Activated CD4-positive, alpha-beta T cell treated with anti-CD3 and anti-CD28 coated beads, Interleukin-2, amount 10 ng/mL, durations not matched to agents 7 days and 5 days (primary cell): Measurements from ENCODE around the gene ILK. TPM values are rescaled to one million over a fixed set of nuclear protein-coding genes. Genes with fewer than 3 reads are reported as not detected.

Source experiments
- CTCF ChIA-PET: fragments of 350-600 bp; sonication (Branson Sonifier 250); formaldehyde crosslinking; loops from one replicate; lab custom pipeline; 2021; ENCODE audit warnings: antibody characterized with exemption; lab: Charles Lee
- POLR2A ChIA-PET: fragments of 350-600 bp; sonication (Branson Sonifier 250); formaldehyde crosslinking; loops from one replicate; lab custom pipeline; 2021; ENCODE audit warnings: antibody characterized with exemption; lab: Charles Lee
- DNase-seq: peaks from one replicate; pipeline ENCODE4 v3.0.0-alpha.2; 2020
- H3K27ac Mint-ChIP-seq: one replicate; pipeline ENCODE4 v1.8.0; 2021; ENCODE audit warnings: mild to moderate bottlenecking, moderate library complexity, mixed read lengths
- H3K27me3 Mint-ChIP-seq: one replicate; pipeline ENCODE4 v1.8.0; 2021; ENCODE audit warnings: mixed read lengths
- H3K36me3 Mint-ChIP-seq: one replicate; pipeline ENCODE4 v1.8.0; 2021; ENCODE audit warnings: low read depth, mixed read lengths
- H3K4me1 Mint-ChIP-seq: one replicate; pipeline ENCODE4 v1.8.0; 2021; ENCODE audit warnings: mixed read lengths
- H3K4me3 Mint-ChIP-seq: one replicate; pipeline ENCODE4 v1.8.0; 2021; ENCODE audit warnings: mild to moderate bottlenecking, moderate library complexity, mixed read lengths
- H3K9me3 Mint-ChIP-seq: one replicate; pipeline ENCODE4 v1.8.0; 2021; ENCODE audit warnings: mixed read lengths
- total RNA-seq, 2 experiments: library from RNA; stranded (reverse); gene quantifications; one replicate each; pipeline ENCODE4 v1.2.3, GENCODE V29; 2021

The ILK gene
- total RNA-seq, 2 experiments from 2014 or later = 155 to 163 TPM

- Mint-ChIP-seq H3K27me3 (no peaks in the 10 kb centered on the region), H3K4me3 (no peak overlapping the region), H3K27ac (no peak overlapping the region), H3K9me3 (no peaks in the 10 kb centered on the region), H3K36me3 (no peaks in the 10 kb centered on the region), H3K4me1 (peaks cover 27% of the 10 kb centered on the region)
- no peak for DNase-seq
- CTCF ChIA-PET = interaction anchor here (1.2 kb wide), 1 partner anchor 9 kb away, joined by 3 read pairs; no protein-coding TSS in a partner anchor
- POLR2A ChIA-PET = no interaction called here
These were observed 26.0 kb downstream of the ILK start for GRCh38 chr11:6629573-6629891.

- DNase-seq = no peak
- H3K4me3 Mint-ChIP-seq = no peak overlapping the region
- no peaks in the 10 kb centered on the region for H3K27me3 Mint-ChIP-seq
- H3K4me1 Mint-ChIP-seq = peaks cover 27% of the 10 kb centered on the region
- no peak overlapping the region for H3K27ac Mint-ChIP-seq
- no peaks in the 10 kb centered on the region for H3K36me3 Mint-ChIP-seq
- ChIA-PET CTCF (interaction anchor here (0.6 to 2.2 kb wide), 3 partner anchors 8 to 52 kb away, joined by 3 to 11 read pairs (median 7); no protein-coding TSS in a partner anchor), POLR2A (no interaction called here)
- H3K9me3 Mint-ChIP-seq = no peaks in the 10 kb centered on the region
These were observed 26.5 kb downstream of the ILK start for GRCh38 chr11:6629892-6630631.

DNA sequence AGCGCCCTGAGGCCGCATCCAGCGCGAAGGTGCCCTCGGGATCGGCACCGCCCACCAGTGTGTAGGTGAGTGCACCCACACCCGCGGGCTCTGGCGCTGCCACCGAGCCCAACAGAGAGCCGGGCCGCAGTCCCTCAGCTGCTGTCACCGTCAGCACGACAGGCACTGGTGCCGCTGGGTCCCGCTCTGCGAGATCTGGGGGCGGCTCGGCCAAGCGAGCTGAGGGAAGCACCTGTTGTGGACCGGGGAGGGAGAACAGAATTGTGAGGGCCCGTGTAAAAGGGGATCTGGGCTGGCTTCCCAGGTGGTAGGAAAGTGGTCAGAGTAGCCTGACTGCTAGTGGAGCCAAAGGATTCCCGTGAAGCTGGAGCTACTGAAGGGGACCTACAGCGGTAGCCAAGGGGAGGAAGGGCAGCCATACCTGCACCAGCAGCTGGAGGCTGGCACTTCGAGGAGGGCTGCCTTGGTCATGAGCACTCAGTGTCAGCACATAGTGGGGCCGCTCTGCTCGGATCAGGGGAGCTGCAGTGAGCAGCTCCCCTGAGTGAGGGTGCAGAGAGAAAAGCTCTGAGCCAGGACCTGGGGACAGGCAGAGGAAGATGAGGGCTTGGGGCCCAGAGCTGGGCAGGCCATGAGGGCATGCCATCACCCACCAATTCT, 27.2 kb downstream of the ILK start:
- peaks cover 27% of the 10 kb centered on the region for H3K4me1 Mint-ChIP-seq
- DNase-seq = no peak
- CTCF ChIA-PET = interaction anchor here (0.6 to 2.2 kb wide), 7 partner anchors 9 to 51 kb away, joined by 3 to 11 read pairs (median 5); partner anchors contain the start of gene TPP1
- no peaks in the 10 kb centered on the region for H3K9me3 Mint-ChIP-seq
- no peaks in the 10 kb centered on the region for H3K36me3 Mint-ChIP-seq
- POLR2A ChIA-PET = no interaction called here
- H3K27ac Mint-ChIP-seq = no peak overlapping the region
- H3K27me3 Mint-ChIP-seq = no peaks in the 10 kb centered on the region
- no peak overlapping the region for H3K4me3 Mint-ChIP-seq

DNA sequence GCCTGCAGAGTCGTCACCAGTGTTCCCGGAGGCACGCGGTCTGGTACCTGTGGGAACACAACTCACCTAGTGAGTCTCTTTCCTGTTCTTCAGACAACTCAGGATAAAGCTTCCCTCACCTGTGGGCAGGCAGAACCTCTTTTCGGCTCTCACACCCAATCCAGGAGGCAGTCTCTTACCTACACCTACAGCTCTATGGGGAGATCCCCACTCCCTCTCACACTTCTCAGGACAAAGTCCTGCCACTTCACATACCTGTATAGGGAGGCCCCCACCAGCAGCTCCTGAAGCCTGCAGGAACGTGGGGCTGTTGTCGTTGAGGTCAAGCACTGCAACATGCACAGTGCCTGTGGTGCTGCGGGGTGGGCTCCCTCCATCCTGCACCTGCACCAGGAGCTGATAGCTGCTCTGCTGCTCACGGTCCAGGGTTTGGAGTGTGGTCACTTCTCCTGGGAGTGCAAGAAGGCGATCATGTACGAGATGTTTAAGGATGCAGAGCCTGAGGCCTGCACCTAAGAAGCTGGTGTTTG, 27.9 kb downstream of the ILK start:
- Mint-ChIP-seq H3K36me3 (no peaks in the 10 kb centered on the region), H3K4me1 (peaks cover 25% of the 10 kb centered on the region), H3K27me3 (no peaks in the 10 kb centered on the region), H3K4me3 (no peak overlapping the region), H3K27ac (no peak overlapping the region), H3K9me3 (no peaks in the 10 kb centered on the region)
- ChIA-PET CTCF (interaction anchor here (0.9 to 2.2 kb wide), 6 partner anchors 9 to 50 kb away, joined by 3 to 11 read pairs (median 4); partner anchors contain the start of gene TPP1), POLR2A (no interaction called here)
- DNase-seq = no peak

DNA sequence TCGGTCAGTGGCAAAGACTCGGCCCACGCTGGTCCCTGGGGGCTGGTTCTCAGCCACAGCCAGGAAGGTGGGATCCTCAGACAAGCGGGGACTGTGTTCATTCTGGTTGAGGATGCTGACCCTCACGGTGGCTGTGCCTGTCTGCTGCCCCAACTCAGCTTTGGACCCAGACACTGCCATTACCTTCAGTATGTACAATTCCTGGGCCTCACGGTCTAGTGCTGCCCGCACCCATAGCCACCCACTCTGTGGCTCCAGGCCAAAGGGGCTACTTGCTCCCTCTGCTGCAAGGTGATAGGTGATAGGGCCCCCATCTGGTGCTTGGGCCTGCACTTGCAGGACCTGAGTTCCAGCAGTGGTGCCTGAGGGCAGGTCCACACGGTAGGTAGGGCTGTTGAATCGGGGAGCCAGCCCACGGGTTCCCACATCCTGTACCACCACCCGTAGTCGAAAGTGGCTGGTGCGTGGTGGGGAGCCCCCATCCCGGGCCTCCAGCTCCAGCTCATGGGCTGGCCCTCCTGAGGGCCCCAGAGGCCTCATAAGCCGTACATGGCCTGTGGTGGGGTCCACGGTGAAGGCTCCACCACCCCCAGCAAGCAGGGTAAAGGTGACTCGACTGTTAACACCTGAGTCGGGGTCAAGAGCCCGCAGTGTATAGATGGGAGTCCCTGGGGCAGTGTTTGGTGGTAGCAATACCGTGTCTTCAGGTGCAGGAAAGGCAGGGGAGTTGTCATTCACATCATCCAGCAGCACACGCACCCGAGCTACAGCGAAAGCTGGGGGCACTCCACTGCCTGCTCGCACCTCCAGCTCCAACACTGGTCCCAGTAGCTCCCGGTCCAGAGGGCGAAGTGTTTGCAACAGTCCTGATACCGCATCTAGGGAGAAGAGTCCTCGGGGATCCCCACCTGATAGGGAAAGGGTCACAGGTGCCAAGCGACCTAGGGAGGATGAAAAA, 28.8 kb downstream of the ILK start:
- H3K27ac Mint-ChIP-seq = no peak overlapping the region
- POLR2A ChIA-PET = no interaction called here

GRCh38 chr11:6633422-6634408, 30.1 kb downstream of the ILK start:
- Mint-ChIP-seq H3K4me3 (no peak overlapping the region), H3K9me3 (no peaks in the 10 kb centered on the region), H3K4me1 (peaks cover 5% of the 10 kb centered on the region), H3K27me3 (no peaks in the 10 kb centered on the region), H3K36me3 (no peaks in the 10 kb centered on the region), H3K27ac (no peak overlapping the region)
- POLR2A ChIA-PET = no interaction called here
- DNase-seq = no peak
- CTCF ChIA-PET = interaction anchor here (0.9 to 1.8 kb wide), 2 partner anchors 14 to 15 kb away, joined by 3 to 4 read pairs; partner anchors contain the start of gene TPP1

More for the DNA sequence above, 28.8 kb downstream of the ILK start:
- Mint-ChIP-seq H3K4me3 (no peak overlapping the region), H3K9me3 (no peaks in the 10 kb centered on the region), H3K36me3 (no peaks in the 10 kb centered on the region), H3K27me3 (no peaks in the 10 kb centered on the region), H3K4me1 (peaks cover 15% of the 10 kb centered on the region)
- CTCF ChIA-PET = interaction anchor here (1.3 to 2.2 kb wide), 4 partner anchors 8 to 17 kb away, joined by 4 to 11 read pairs (median 6); partner anchors contain the start of gene TPP1
- no peak for DNase-seq

GRCh38 chr11:6634534-6634933, 31.0 kb downstream of the ILK start:
- Mint-ChIP-seq H3K9me3 (no peaks in the 10 kb centered on the region), H3K27me3 (no peaks in the 10 kb centered on the region), H3K4me1 (peaks cover 5% of the 10 kb centered on the region), H3K4me3 (no peak overlapping the region), H3K36me3 (no peaks in the 10 kb centered on the region), H3K27ac (no peak overlapping the region)
- DNase-seq = no peak
- ChIA-PET CTCF (interaction anchor here (0.9 to 1.8 kb wide), 2 partner anchors 14 to 15 kb away, joined by 3 to 4 read pairs; partner anchors contain the start of gene TPP1), POLR2A (no interaction called here)

- DNase-seq = no peak
- POLR2A ChIA-PET = no interaction called here
- no peaks in the 10 kb centered on the region for H3K36me3 Mint-ChIP-seq
- no peak overlapping the region for H3K27ac Mint-ChIP-seq
- no peaks in the 10 kb centered on the region for H3K27me3 Mint-ChIP-seq
- H3K9me3 Mint-ChIP-seq = no peaks in the 10 kb centered on the region
- H3K4me1 Mint-ChIP-seq = peaks cover 5% of the 10 kb centered on the region
- CTCF ChIA-PET = interaction anchor here (0.9 to 1.8 kb wide), 3 partner anchors 13 to 104 kb away, joined by 3 to 4 read pairs (median 4); partner anchors contain the start of gene TPP1
- H3K4me3 Mint-ChIP-seq = no peak overlapping the region
These were observed 31.7 kb downstream of the ILK start for GRCh38 chr11:6635082-6635932.

GRCh38 chr11:6636480-6636879, 32.9 kb downstream of the ILK start:
- no peak for DNase-seq
- Mint-ChIP-seq H3K4me1 (peaks cover 5% of the 10 kb centered on the region), H3K27ac (no peak overlapping the region), H3K4me3 (no peak overlapping the region), H3K9me3 (no peaks in the 10 kb centered on the region), H3K36me3 (no peaks in the 10 kb centered on the region), H3K27me3 (no peaks in the 10 kb centered on the region)
- ChIA-PET CTCF (interaction anchor here (1.1 to 1.6 kb wide), 2 partner anchors 11 to 106 kb away, joined by 3 to 4 read pairs; no protein-coding TSS in a partner anchor), POLR2A (no interaction called here)

GRCh38 chr11:6637871-6638270, 34.3 kb downstream of the ILK start:
- H3K27ac Mint-ChIP-seq = no peak overlapping the region
- no peak for DNase-seq
- H3K36me3 Mint-ChIP-seq = no peaks in the 10 kb centered on the region
- H3K4me1 Mint-ChIP-seq = no peaks in the 10 kb centered on the region
- CTCF ChIA-PET = interaction anchor here (0.9 to 1.8 kb wide), 6 partner anchors 9 to 107 kb away, joined by 3 to 4 read pairs (median 4); partner anchors contain the start of gene TPP1
- no peaks in the 10 kb centered on the region for H3K9me3 Mint-ChIP-seq
- H3K27me3 Mint-ChIP-seq = no peaks in the 10 kb centered on the region
- POLR2A ChIA-PET = no interaction called here
- H3K4me3 Mint-ChIP-seq = no peak overlapping the region
